DOHH2 (cell line): Measurements from ENCODE around the gene SDHAF1.

Experiments
- H3F3A ChIP-seq: fragments of 200-600 bp; sonication (generic), shearing (Covaris generic); 2 replicates; pipeline ENCODE4 v1.6.0; 2016; ENCODE audit warnings: antibody characterized with exemption, mild to moderate bottlenecking; ENCODE audit not compliant: control insufficient read depth, insufficient read depth
- H3K27ac ChIP-seq: fragments of 200-600 bp; sonication (generic); 2 replicates; pipeline ENCODE4 v1.5.1; 2014; ENCODE audit warnings: low read depth, mild to moderate bottlenecking, low read length, moderate library complexity
- H3K27me3 ChIP-seq: fragments of 200-600 bp; sonication (generic); 2 replicates; pipeline ENCODE4 v1.6.1; 2014; ENCODE audit warnings: mild to moderate bottlenecking, low read length, mixed read lengths; ENCODE audit not compliant: control insufficient read depth
- H3K36me3 ChIP-seq: fragments of 200-600 bp; sonication (generic); 2 replicates; pipeline ENCODE4 v1.6.1; 2014; ENCODE audit warnings: mild to moderate bottlenecking, low read length, moderate library complexity, mixed read lengths; ENCODE audit not compliant: control insufficient read depth
- H3K4me1 ChIP-seq: fragments of 200-600 bp; sonication (generic); 2 replicates; pipeline ENCODE4 v1.6.1; 2014; ENCODE audit warnings: mild to moderate bottlenecking, low read length, mixed read lengths; ENCODE audit not compliant: control insufficient read depth
- H3K4me2 ChIP-seq: fragments of 200-600 bp; sonication (generic); 2 replicates; pipeline ENCODE4 v1.6.0; 2014; ENCODE audit warnings: mild to moderate bottlenecking, low read length, moderate library complexity
- H3K4me3 ChIP-seq: fragments of 200-600 bp; sonication (generic); 2 replicates; pipeline ENCODE4 v1.5.1; 2014; ENCODE audit warnings: mild to moderate bottlenecking, low read length, mixed read lengths
- H3K79me2 ChIP-seq: fragments of 200-600 bp; sonication (generic); 2 replicates; pipeline ENCODE4 v1.6.1; 2014; ENCODE audit warnings: mild to moderate bottlenecking, low read length, mixed read lengths; ENCODE audit not compliant: control insufficient read depth
- H3K9me2 ChIP-seq: fragments of 200-600 bp; sonication (generic); replicated peaks from 2 replicates; pipeline ENCODE4 v1.6.1; 2014; ENCODE audit warnings: mild to moderate bottlenecking, low read length, mixed read lengths; ENCODE audit not compliant: control insufficient read depth
- H3K9me3 ChIP-seq: fragments of 200-600 bp; sonication (generic); 2 replicates; pipeline ENCODE4 v1.6.1; 2014; ENCODE audit warnings: antibody characterized with exemption, low read length, mixed read lengths; ENCODE audit not compliant: control insufficient read depth, insufficient read depth
- H4K20me1 ChIP-seq: fragments of 200-600 bp; sonication (generic); 2 replicates; pipeline ENCODE4 v1.6.0; 2014; ENCODE audit warnings: low read depth, mild to moderate bottlenecking, antibody characterized with exemption, low read length, moderate library complexity; ENCODE audit not compliant: control insufficient read depth, insufficient read depth
- EZH2phosphoT487 ChIP-seq: fragments of 200-600 bp; sonication (generic); IDR thresholded peaks from 2 replicates; pipeline ENCODE4 v1.6.1; 2017; ENCODE audit warnings: borderline replicate concordance, mild to moderate bottlenecking, antibody characterized with exemption, low read length, moderate library complexity, mixed read lengths
- TF ChIP-seq, protein P1 (sequence below): fragments of 200-600 bp; sonication (generic); IDR thresholded peaks from one replicate; pipeline ENCODE4 v1.5.1; 2014; ENCODE audit warnings: antibody characterized with exemption, mild to moderate bottlenecking, low read depth, low read length; ENCODE audit not compliant: poor library complexity, severe bottlenecking

The SDHAF1 gene

DNA sequence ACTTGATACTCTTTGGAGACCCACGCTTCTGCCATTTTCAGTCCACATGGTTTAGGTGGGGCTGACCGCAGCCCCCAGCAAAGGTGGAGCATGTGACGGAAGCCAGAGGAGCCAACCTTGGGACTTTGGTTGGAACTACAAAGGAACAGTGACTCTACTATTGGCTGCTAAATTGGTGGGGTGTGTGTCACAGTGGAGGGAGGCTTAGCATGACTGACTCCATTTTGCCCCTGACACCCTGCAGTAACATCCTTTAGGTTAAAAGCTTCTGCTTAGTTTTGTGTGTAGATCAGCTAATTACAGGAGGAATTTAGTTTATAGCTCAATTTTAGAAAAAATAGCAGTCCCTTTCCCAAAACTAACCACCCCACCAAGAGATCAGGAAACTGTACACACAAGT is 6.6 kb downstream of the SDHAF1 start:
- TF ChIP-seq, protein P1, sequence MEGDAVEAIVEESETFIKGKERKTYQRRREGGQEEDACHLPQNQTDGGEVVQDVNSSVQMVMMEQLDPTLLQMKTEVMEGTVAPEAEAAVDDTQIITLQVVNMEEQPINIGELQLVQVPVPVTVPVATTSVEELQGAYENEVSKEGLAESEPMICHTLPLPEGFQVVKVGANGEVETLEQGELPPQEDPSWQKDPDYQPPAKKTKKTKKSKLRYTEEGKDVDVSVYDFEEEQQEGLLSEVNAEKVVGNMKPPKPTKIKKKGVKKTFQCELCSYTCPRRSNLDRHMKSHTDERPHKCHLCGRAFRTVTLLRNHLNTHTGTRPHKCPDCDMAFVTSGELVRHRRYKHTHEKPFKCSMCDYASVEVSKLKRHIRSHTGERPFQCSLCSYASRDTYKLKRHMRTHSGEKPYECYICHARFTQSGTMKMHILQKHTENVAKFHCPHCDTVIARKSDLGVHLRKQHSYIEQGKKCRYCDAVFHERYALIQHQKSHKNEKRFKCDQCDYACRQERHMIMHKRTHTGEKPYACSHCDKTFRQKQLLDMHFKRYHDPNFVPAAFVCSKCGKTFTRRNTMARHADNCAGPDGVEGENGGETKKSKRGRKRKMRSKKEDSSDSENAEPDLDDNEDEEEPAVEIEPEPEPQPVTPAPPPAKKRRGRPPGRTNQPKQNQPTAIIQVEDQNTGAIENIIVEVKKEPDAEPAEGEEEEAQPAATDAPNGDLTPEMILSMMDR, result no peak
- no peak for TF ChIP-seq EZH2phosphoT487

GRCh38 chr19:36003284-36003683 is 8.3 kb downstream of the SDHAF1 start:
- Histone ChIP-seq H3K79me2 (peaks cover 21% of the 10 kb centered on the region), H3K27me3 (no peaks in the 10 kb centered on the region), H3K9me3 (no peaks in the 10 kb centered on the region), H3K9me2 (no peaks in the 10 kb centered on the region), H3K4me2 (no peak overlapping the region), H3K36me3 (peaks cover 2% of the 10 kb centered on the region), H3K27ac (no peak overlapping the region), H3F3A (0 out of 2 replicates have a peak, but pooled peaks cover 5% of the 10 kb centered on the region), H3K4me1 (no peaks in the 10 kb centered on the region), H4K20me1 (no peaks in the 10 kb centered on the region), H3K4me3 (no peak overlapping the region)
- TF ChIP-seq, protein P1, result no peak
- no peak for TF ChIP-seq EZH2phosphoT487

More for the DNA sequence above, 6.6 kb downstream of the SDHAF1 start:
- H3K4me1 ChIP-seq, result peaks cover 4% of the 10 kb centered on the region
- no peaks in the 10 kb centered on the region for H3K9me3 ChIP-seq
- H3K9me2 ChIP-seq, result no peaks in the 10 kb centered on the region
- no peaks in the 10 kb centered on the region for H3K27me3 ChIP-seq
- no peak overlapping the region for H3K4me3 ChIP-seq
- H4K20me1 ChIP-seq, result 0 out of 2 replicates have a peak, but pooled peaks cover 3% of the 10 kb centered on the region
- no peak overlapping the region for H3K4me2 ChIP-seq
- H3K36me3 ChIP-seq, result peaks cover 11% of the 10 kb centered on the region
- H3K27ac ChIP-seq, result no peak overlapping the region
- 0 out of 2 replicates have a peak, but pooled peaks cover 5% of the 10 kb centered on the region for H3F3A ChIP-seq
- peaks cover 34% of the 10 kb centered on the region for H3K79me2 ChIP-seq

DNA sequence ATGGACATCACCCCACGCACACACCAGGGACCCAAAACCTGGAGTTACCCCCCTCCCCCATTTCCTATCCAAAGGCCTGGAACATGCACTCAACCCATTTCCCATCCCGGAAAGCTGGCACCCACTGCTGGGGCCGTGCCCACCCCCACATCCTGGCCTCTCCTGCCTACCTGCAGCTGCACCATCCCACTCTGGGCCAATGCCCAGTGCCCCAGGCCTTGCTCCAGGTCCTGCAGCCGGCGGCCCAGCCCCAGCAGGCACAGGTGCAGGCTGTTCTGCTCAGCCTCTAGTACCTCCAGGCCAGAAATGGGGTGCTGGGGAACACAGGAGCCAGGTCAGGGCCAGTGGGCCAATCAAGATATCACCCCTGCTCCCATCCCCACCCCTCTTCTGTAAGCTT is 12.0 kb downstream of the SDHAF1 start:
- no peak for TF ChIP-seq EZH2phosphoT487
- TF ChIP-seq, protein P1, result no peak
- Histone ChIP-seq H3K9me3 (no peaks in the 10 kb centered on the region), H3K36me3 (no peaks in the 10 kb centered on the region), H3K27me3 (no peaks in the 10 kb centered on the region), H3K27ac (no peak overlapping the region), H3K9me2 (no peaks in the 10 kb centered on the region), H3K4me3 (no peak overlapping the region), H3K79me2 (no peaks in the 10 kb centered on the region), H3K4me2 (no peak overlapping the region), H3F3A (no peaks in the 10 kb centered on the region), H4K20me1 (no peaks in the 10 kb centered on the region), H3K4me1 (no peaks in the 10 kb centered on the region)
